Measurements from ENCODE around the gene CHMP4A.

- TF ChIP-seq CTCF (IDR thresholded peaks at IDR 0.05; ENCODE audit: insufficient read depth, low read length, poor library complexity, severe bottlenecking), result no peak
- TF ChIP-seq EZH2phosphoT487 (conservative IDR thresholded peaks at IDR 0.05; ENCODE audit: low read length), result no peak
Measured at GRCh38 chr14:24167469-24168114, 45.7 kb downstream of the CHMP4A start.
